ENCODE data around the gene IMMP2L. TPM values are rescaled to one million over a fixed set of nuclear protein-coding genes. Genes with fewer than 3 reads are reported as not detected.

The IMMP2L gene
- total RNA-seq, 1 experiment from 2014 or later, result 13.6 TPM

DNA sequence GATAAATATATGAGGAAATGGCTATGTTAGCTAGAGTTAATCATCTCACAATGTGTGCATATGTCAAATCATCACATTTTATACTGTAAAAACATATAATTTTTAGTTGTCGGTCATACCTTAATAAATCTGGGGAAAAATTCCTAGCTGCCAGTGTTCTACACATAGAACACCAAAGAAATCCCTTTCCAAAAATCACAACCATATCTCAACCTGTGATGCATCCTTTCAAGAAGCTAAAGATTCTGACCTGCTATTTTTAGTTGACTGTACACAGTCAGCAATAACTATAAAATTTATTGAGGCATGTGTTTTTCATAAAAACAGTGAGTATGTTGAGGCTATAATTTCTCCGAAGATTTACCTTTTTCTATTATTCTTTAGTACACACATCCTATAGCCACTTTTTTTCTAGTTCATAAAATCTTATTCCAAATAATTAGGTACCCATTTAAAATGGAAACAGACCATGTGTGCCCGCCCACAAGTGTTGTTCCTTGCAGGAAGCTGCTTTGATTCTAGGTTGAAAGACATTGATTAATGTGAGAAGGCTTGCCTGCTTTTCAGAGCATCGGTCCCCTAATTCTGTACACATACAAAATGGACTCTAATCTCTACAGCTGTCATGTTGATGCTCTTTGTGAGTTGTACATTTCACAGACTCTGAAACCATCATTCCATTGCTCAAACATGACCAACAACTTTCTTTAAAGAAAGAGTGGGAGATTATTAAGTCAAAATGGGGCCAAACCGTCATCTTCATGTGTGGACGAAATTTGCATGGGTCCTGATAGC is 588.9 kb downstream of the IMMP2L start (continued):
- TF ChIP-seq, protein P1, sequence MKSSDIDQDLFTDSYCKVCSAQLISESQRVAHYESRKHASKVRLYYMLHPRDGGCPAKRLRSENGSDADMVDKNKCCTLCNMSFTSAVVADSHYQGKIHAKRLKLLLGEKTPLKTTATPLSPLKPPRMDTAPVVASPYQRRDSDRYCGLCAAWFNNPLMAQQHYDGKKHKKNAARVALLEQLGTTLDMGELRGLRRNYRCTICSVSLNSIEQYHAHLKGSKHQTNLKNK (CRISPR knock-in tag; IDR thresholded peaks at IDR 0.05), result no peak

DNA sequence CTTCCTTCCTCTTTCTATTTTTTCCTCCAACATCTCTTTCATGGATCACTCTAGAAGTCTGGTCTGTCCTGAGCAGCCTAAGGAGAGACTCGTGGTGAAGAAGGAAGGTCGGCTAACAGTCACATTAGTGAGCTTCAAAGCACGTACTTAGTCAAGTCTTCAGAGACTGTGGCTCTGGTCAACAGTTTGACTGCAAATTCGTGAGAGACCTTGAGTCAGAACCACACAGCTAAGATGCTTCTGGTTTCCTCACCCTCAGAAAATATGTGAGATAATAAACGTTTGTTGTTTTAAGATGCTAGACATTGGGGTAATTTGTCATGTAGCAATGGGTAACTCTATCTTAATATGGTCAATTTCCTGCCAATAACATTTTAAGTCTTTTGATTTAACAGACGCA is 597.5 kb downstream of the IMMP2L start:
- DNase-seq (ENCODE audit: low spot score), result no peak
- Mint-ChIP-seq H3K9me3 (no peaks in the 10 kb centered on the region), H3K36me3 (no peaks in the 10 kb centered on the region), H3K27ac (no peak overlapping the region), H3K4me3 (no peak overlapping the region), H3K27me3 (ENCODE audit: low read depth) (no peaks in the 10 kb centered on the region), H3K4me1 (no peaks in the 10 kb centered on the region)
- ChIA-PET POLR2A (no interaction called here), CTCF (no interaction called here)
- TF ChIP-seq, protein P2, sequence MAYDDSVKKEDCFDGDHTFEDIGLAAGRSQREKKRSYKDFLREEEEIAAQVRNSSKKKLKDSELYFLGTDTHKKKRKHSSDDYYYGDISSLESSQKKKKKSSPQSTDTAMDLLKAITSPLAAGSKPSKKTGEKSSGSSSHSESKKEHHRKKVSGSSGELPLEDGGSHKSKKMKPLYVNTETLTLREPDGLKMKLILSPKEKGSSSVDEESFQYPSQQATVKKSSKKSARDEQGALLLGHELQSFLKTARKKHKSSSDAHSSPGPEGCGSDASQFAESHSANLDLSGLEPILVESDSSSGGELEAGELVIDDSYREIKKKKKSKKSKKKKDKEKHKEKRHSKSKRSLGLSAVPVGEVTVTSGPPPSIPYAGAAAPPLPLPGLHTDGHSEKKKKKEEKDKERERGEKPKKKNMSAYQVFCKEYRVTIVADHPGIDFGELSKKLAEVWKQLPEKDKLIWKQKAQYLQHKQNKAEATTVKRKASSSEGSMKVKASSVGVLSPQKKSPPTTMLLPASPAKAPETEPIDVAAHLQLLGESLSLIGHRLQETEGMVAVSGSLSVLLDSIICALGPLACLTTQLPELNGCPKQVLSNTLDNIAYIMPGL (CRISPR knock-in tag; IDR thresholded peaks at IDR 0.05), result no peak
- no peak for TF ChIP-seq ESRRA (CRISPR knock-in tag; IDR thresholded peaks at IDR 0.05; ENCODE audit: borderline replicate concordance)
- no peak for ATAC-seq

DNA sequence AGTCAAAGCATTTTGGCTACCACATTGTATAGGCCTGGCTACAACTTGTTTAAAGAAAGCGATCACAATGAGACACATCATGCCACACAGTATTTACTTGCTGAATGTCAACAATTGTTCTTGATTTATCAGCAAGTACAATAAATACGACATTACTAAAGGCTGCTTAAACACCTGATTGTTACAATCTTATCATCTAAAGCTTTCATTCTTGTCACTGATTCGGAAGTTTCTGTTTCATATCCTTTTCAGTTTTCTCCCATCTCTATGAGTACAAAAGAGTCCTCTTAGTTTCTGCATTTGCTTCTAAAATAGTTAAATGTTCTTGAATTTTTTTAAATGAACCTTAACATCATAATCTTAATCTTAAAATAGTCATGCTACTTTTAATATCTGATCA is 599.5 kb downstream of the IMMP2L start:
- DNase-seq (ENCODE audit: low spot score) (no peak), ATAC-seq (no peak)
- ChIA-PET CTCF (no interaction called here), POLR2A (no interaction called here)
- Mint-ChIP-seq H3K27me3 (ENCODE audit: low read depth) (no peaks in the 10 kb centered on the region), H3K36me3 (no peaks in the 10 kb centered on the region), H3K4me3 (no peak overlapping the region), H3K27ac (no peak overlapping the region), H3K9me3 (peaks cover 4% of the 10 kb centered on the region; the same call in 1 of the 2 replicates), H3K4me1 (no peaks in the 10 kb centered on the region)
- TF ChIP-seq, protein P3, sequence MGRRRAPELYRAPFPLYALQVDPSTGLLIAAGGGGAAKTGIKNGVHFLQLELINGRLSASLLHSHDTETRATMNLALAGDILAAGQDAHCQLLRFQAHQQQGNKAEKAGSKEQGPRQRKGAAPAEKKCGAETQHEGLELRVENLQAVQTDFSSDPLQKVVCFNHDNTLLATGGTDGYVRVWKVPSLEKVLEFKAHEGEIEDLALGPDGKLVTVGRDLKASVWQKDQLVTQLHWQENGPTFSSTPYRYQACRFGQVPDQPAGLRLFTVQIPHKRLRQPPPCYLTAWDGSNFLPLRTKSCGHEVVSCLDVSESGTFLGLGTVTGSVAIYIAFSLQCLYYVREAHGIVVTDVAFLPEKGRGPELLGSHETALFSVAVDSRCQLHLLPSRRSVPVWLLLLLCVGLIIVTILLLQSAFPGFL (CRISPR knock-in tag; IDR thresholded peaks at IDR 0.05; ENCODE audit: borderline replicate concordance), result no peak
- TF ChIP-seq ZNF396 (CRISPR knock-in tag; IDR thresholded peaks at IDR 0.05; ENCODE audit: borderline replicate concordance) (no peak), TCF7 (CRISPR knock-in tag; IDR thresholded peaks at IDR 0.05; ENCODE audit: low read depth) (no peak), MYBL2 (CRISPR knock-in tag; IDR thresholded peaks at IDR 0.05) (no peak), FOXJ3 (CRISPR knock-in tag; IDR thresholded peaks at IDR 0.05; ENCODE audit: borderline replicate concordance) (no peak), ZNF138 (CRISPR knock-in tag; conservative IDR thresholded peaks at IDR 0.05) (no peak), TP53 (CRISPR knock-in tag; IDR thresholded peaks at IDR 0.05) (no peak), NR3C1 (CRISPR knock-in tag; conservative IDR thresholded peaks at IDR 0.05; ENCODE audit: low read depth) (no peak), ZNF423 (CRISPR knock-in tag; IDR thresholded peaks at IDR 0.05) (no peak)
- TF ChIP-seq, protein P2 (CRISPR knock-in tag; IDR thresholded peaks at IDR 0.05), result no peak
- TF ChIP-seq, protein P4, sequence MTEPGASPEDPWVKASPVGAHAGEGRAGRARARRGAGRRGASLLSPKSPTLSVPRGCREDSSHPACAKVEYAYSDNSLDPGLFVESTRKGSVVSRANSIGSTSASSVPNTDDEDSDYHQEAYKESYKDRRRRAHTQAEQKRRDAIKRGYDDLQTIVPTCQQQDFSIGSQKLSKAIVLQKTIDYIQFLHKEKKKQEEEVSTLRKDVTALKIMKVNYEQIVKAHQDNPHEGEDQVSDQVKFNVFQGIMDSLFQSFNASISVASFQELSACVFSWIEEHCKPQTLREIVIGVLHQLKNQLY (CRISPR knock-in tag; IDR thresholded peaks at IDR 0.05), result no peak
- TF ChIP-seq, protein P5, sequence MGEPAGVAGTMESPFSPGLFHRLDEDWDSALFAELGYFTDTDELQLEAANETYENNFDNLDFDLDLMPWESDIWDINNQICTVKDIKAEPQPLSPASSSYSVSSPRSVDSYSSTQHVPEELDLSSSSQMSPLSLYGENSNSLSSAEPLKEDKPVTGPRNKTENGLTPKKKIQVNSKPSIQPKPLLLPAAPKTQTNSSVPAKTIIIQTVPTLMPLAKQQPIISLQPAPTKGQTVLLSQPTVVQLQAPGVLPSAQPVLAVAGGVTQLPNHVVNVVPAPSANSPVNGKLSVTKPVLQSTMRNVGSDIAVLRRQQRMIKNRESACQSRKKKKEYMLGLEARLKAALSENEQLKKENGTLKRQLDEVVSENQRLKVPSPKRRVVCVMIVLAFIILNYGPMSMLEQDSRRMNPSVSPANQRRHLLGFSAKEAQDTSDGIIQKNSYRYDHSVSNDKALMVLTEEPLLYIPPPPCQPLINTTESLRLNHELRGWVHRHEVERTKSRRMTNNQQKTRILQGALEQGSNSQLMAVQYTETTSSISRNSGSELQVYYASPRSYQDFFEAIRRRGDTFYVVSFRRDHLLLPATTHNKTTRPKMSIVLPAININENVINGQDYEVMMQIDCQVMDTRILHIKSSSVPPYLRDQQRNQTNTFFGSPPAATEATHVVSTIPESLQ (CRISPR knock-in tag; IDR thresholded peaks at IDR 0.05), result no peak

Data from WTC11 (cell line).